Stimulated activated CD4-positive, alpha-beta T cell treated with anti-CD3 and anti-CD28 coated beads, Interleukin-4, amount 100 ng/mL, for 4 hours (primary cell): Measurements from ENCODE around the gene DPYD.

Experiments used
- DNase-seq, 2 experiments: peaks; one replicate each; pipeline ENCODE4 v3.0.0-alpha.2; 2020

Gene DPYD

DNA sequence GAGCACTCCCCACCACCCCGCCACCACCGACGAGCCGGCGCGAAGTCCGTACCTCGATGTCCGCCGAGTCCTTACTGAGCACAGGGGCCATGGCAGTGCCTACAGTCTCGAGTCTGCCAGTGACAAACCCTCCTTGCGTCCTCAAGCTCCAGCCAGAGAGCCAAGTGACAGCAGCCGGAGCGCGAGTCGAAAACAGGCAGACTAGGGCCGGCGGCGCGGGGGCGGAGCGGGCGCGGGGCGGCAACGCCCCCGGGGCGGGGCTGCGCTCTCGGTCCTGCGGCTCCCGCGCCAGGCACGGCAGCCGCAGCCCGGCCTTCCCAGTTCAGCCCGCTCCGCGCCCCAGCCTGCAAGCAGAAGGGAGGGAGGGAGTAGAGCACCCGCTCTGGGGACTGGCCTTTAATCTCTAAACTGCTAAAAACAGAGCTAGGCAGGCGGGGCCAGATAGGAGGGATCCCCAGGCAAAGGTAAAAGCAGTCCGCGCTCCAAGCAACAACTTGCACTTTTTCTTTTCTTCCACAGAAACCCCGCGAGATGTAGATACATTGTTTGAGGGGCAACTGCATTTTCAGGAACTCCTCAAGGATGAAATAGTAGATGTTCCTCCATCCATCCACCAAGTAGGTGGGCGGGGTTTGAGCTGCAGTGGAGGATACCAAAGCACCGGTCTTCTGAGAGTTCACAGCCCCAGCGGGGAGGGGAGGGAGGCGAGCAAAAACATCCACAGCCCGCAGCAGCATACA is at the start of gene DPYD:
TSS of gene DPYD (minus strand) at position 203 of the 740 bp plus-strand sequence. CDS start at position 91, 112 bp downstream.
- DNase-seq, result peak; percentile 74 to 78

DNA sequence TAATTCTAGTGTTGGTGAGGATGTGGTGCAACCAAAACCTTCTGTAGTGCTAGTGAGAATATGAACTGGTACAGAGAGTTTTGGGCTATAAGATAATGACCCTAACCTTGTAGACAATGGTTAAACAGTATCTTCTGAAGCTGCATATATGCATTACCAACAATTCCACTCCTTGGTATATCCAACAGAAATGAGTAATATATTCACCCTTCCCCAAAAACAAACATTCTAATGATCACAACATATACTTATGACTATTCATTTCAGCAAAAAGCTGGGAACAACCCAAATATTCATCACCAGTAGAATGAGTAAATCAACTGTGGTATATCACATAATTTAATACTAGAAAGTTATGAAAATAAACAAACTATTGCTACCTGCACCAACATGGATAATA is 39.6 kb upstream of the DPYD start:
- DNase-seq, result no peak

- DNase-seq, result no peak
Measured at GRCh38 chr1:97947695-97948094, 26.9 kb upstream of the DPYD start.

GRCh38 chr1:97943354-97943753 is 22.5 kb upstream of the DPYD start:
- no peak for DNase-seq

- no peak for DNase-seq
Measured at GRCh38 chr1:97942161-97943123, 21.6 kb upstream of the DPYD start.

GRCh38 chr1:97938285-97938642 is 17.4 kb upstream of the DPYD start:
- no peak for DNase-seq

DNA sequence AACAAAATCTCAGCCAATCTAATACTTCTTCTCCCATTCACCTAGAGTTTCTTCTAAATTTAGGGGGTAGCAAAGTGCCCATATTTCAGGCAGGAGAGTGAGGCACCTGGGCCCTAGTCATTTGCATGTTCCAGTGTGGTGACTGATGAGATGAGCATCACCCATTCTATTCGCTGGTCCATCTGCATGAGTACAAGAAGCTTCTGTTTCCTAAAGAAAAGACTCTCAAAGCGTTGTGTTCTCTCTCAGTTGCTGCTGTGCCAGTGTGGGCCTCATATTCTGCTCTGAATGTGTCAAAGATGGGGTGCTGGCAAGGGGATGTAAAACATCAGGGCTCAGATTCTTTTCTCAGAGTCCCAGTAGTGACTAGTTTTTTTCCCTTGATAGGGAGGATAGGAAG is 16.1 kb upstream of the DPYD start:
- DNase-seq, result no peak

DNA sequence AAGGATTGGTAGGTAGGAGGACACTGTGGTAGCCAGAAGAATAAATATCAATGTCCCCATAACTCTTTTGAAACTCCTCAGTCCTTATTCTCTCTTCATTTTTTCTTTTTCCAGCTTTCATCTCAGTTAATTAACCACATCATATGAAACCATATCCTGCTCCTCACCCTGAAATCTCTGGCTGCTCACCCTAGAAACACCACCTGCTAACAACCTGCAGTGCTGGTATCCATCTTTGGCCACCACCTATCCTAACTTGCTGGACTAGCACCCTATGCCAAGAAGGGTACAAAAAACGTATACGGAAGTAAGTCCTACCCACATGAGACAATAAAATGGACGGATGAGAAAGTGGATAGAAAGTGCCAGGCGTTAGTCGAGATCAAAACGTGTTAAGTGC is 13.7 kb upstream of the DPYD start:
- DNase-seq, result no peak

GRCh38 chr1:97929874-97930851 is 9.3 kb upstream of the DPYD start:
- no peak for DNase-seq

GRCh38 chr1:97926017-97926708 is 5.3 kb upstream of the DPYD start:
- DNase-seq, result no peak

GRCh38 chr1:97925151-97925550 is 4.3 kb upstream of the DPYD start:
- no peak for DNase-seq

DNA sequence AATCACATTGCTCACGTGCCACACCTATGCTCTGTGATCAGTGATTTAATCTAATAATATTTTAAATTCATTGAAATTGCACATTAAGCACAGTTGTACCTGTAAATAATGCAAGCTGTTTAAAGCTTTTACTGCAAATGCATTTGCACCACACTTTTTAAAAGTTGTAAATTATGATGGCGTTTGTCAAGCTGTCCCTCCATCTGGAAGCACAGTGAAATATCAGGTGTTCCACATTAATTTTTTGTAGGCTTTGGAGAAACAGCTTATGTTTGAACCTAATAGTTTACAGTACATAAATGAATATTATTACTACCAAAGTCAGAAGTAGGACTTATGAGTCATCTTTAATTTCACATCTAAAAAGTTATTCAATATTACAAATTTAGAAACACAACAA is 3.0 kb upstream of the DPYD start:
- DNase-seq, result no peak

GRCh38 chr1:97920276-97920831 is 480 bp downstream of the DPYD start:
- DNase-seq, result peak in 1 of 2 experiments; percentile 69

GRCh38 chr1:97919585-97920261 is 1.1 kb downstream of the DPYD start:
- no peak for DNase-seq

DNA sequence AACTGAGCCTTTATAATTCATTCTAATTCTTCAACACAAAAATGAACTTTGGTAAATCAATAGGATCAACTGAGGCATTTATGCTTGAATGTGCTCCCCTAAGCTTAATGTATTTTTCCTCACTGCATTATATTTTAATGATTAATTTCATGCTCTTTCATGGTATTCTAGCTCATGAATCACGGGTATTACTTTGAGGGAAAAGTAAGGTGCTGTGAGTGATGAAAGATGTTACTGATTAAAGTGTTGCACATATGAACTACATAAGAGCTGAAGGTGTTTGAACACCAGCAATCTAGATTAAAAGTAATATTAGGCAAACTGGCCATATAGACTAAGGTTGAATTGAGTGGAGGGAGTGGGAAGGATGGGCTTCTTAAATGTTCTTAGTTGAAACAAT is 1.9 kb downstream of the DPYD start:
- no peak for DNase-seq

DNA sequence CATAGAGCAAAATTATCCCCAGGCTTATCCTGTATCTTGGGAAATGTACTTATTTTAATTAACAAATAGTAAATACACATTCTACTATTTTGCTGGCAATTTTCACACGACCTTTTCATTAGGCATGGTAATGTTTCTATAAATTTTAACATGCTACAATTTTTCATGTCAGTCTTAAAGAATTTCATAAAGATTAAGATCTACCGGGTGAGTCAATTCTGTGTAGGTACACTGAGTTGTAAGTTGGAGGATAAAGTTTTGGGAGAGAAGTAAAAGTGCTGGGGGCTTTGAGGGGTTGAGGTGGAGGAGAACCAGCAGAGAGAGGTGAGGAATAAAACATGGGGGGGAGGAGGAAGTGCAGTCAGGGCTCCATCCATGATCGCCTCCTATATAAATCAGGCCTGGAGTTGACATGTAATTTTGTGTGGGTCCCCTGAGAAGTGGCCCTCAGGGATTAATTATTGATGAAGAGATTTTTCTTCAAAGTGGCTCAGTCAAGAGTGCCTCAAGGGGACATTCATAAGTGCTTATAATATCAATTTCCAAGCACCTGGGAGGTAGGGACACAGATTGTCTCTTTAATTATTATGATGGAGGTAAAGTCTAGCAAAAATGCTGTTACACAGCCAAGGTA is 7.2 kb downstream of the DPYD start:
- no peak for DNase-seq

DNA sequence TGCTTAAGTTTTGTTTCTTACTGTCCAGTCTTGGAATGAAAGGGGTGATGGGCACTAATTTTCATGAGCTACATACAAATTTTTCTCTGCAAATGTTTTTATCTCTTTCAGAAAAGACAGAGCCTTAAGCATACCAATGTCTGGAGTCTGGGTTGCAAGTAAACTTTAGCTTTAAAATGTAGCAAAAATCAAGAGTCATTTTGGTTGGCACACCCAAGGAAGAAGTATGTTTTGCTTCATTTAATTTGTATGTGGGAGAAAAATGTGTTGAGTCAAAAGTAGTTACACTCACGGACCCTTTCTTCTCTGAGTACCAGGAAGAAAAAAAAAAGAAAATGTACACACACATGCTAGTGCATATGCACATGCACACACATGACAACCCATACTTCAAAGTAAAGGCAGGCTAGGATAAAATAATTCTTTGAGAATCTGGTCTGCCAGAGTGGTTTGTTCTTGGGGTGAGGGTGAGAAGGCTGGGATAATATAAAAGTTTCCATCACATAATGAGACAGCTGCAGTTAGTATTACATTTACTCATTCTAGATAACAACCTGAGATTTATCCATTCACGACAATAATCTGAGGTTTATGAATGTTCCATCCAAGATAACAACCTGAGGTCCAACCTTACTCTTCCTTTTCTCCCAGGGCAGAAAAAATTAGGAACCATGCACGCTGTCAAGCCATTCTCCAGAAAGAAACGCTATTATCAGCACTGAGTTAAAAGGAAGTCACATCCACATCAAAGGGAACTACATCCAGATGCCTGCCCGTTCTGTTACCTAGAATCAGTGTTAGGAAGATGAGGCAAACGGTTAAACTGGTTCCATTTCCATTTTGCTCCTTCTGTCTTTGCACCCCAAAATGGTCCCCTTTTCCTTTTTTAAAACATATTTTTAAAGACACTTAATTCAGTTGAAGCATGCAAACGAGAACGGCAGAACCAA is 9.3 kb downstream of the DPYD start:
- DNase-seq, result no peak

- no peak for DNase-seq
Measured at GRCh38 chr1:97909266-97909665, 11.6 kb downstream of the DPYD start.

DNA sequence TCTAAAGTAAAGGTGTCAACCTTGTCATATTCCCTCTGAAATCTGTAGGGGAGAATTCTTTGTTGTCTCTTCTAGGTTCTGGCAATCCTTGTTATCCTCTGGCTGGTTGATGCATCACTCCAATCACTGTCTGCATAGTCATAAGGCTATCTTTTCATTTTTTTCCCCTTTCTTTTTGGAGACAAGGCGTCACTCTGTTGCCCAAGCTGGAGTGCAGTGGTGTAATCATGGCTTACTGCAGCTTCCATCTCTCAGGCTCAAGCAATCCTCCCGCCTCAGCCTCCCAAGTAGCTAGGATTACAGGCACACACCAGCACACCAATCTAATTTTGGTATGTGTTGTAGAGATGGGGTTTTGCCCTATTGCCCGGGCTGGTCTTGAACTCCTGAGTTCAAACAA is 12.9 kb downstream of the DPYD start:
- DNase-seq, result no peak
